Measurements from ENCODE around the gene C1QBP. TPM values are rescaled to one million over a fixed set of nuclear protein-coding genes. Genes with fewer than 3 reads are reported as not detected.

The C1QBP gene
- total RNA-seq, 1 experiment from 2014 or later: 225 TPM

DNA sequence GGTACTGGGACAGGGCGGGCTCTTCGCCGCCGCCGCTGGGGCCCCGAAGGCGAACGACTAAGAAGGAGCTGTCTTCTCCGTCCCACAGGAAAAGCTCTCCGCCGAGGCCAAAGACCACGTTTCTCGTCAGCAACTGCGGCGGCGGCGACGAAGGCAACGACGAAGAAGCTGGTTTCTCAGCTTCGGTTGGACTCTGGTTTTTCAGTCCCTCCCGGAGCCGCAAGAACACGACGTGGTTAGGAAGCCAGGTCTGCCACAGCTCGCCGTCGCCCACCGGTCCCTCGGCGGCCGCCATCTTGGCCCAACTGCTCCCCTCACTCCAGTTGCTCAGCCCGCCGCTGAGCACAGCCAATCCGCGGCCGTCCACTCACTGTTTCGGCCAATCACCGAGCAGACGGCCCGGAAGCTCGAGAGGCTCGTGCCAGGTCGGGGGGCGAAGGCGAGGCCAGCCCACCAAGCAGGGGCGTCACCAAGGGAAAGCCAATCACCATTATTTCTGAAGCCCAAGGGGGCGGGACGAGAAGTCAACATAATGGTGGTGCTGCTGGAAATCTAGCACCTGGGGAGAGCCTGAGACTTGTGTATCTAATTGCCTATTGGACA is 19.5 kb downstream of the C1QBP start, which contains the start of gene NUP88:
TSS of gene NUP88 (minus strand) at position 307 of the 603 bp plus-strand sequence. CDS start at position 295, 12 bp downstream.
- Histone ChIP-seq H3K27me3 (ENCODE audit: control insufficient read depth, insufficient read depth, low read length) (no peaks in the 10 kb centered on the region), H3K9me3 (ENCODE audit: control insufficient read depth, insufficient read depth, low read depth, low read length) (no peaks in the 10 kb centered on the region), H3K4me3 (ENCODE audit: low read depth in 2 of 2, low read length in 2 of 2) (peak within 1 kb of the TSS; percentile 74 to 96), H3K36me3 (ENCODE audit: control insufficient read depth, insufficient read depth, low read length) (peaks cover 24% of the 10 kb centered on the region), H3K27ac (ENCODE audit: low read length) (peak within 1 kb of the TSS; percentile 96), H3K4me1 (ENCODE audit: control insufficient read depth, insufficient read depth, low read length) (peaks cover 20% of the 10 kb centered on the region)
- BruUV-seq (replicated peaks): no TSS peak
- in situ Hi-C loops (cut with HindIII; ENCODE audit: low pct_unique_long_range_greater_than_20kb, low sequenced_read_pairs) (no loop called here), intact Hi-C loops (cut with micrococcal nuclease; ENCODE audit: unreplicated experiment) (no loop called here)
- POLR2A ChIA-PET: interaction anchor here (0.9 kb wide), 1 partner anchor 20 kb away, joined by 3 read pairs; the partner anchor contains the start of gene C1QBP
- CTCF ChIA-PET: interaction anchor here (0.9 kb wide), 1 partner anchor 19 kb away, joined by 3 read pairs; the partner anchor contains the start of gene C1QBP
- DNase-seq (ENCODE audit: low read depth, low spot score): peak; percentile 88
- ATAC-seq: peak; percentile 97
- TF ChIP-seq SIN3A (IDR thresholded peaks at IDR 0.05; ENCODE audit: borderline replicate concordance, insufficient read depth, low read depth, low read length): no peak
- TF ChIP-seq REST (IDR thresholded peaks at IDR 0.05; ENCODE audit: insufficient read depth in 1 of 2, low read depth in 2 of 2, low read length in 1 of 2): no peak
- peak; percentile 35; the same call in 1 of the 2 replicates for TF ChIP-seq POLR2AphosphoS5 (IDR thresholded peaks at IDR 0.05; ENCODE audit: low read depth, low read length)

DNA sequence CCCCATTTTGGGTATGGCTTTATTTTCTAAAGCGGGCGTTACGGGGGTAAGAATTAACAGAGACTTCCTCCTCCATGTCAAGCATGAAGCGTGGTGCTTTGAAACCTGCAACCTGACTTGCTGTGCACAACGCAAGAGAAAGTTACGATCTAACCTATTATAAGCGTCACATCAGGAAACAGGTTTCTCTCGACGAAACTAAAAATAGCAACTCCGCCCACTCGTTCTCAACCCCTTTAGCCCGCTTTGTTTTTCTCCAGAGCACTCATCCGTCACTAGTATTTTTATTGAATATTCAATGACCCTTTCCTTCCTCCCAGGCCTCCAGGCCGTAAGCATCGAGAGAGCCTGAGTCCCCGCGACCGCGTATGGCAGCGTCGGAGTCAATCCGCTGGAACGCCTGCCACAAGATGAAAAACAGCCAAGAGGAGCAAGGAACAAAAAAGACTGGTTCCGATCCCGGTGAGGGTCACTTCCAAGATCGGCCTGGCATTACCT is 20.0 kb downstream of the C1QBP start:
- Histone ChIP-seq H3K4me1 (ENCODE audit: control insufficient read depth, insufficient read depth, low read length) (peaks cover 26% of the 10 kb centered on the region), H3K27ac (ENCODE audit: low read length) (peak overlapping the region; percentile 96), H3K9me3 (ENCODE audit: control insufficient read depth, insufficient read depth, low read depth, low read length) (no peaks in the 10 kb centered on the region), H3K27me3 (ENCODE audit: control insufficient read depth, insufficient read depth, low read length) (no peaks in the 10 kb centered on the region), H3K36me3 (ENCODE audit: control insufficient read depth, insufficient read depth, low read length) (peaks cover 22% of the 10 kb centered on the region), H3K4me3 (ENCODE audit: low read depth in 2 of 2, low read length in 2 of 2) (peak overlapping the region; percentile 74 to 96)
- DNase-seq (ENCODE audit: low read depth, low spot score) (no peak), ATAC-seq (peak; percentile 8)
- intact Hi-C loops (cut with micrococcal nuclease; ENCODE audit: unreplicated experiment) (no loop called here), in situ Hi-C loops (cut with HindIII; ENCODE audit: low pct_unique_long_range_greater_than_20kb, low sequenced_read_pairs) (no loop called here)
- BruUV-seq (replicated peaks): TSS peak; percentile 94
- CTCF ChIA-PET: no interaction called here
- POLR2A ChIA-PET: interaction anchor here (0.9 kb wide), 1 partner anchor 20 kb away, joined by 3 read pairs; the partner anchor contains the start of gene C1QBP
- TF ChIP-seq SIN3A (IDR thresholded peaks at IDR 0.05; ENCODE audit: borderline replicate concordance, insufficient read depth, low read depth, low read length) (no peak), TCF7L2 (IDR thresholded peaks at IDR 0.05; ENCODE audit: low read depth, low read length) (no peak), POLR2AphosphoS5 (IDR thresholded peaks at IDR 0.05; ENCODE audit: low read depth, low read length) (no peak), REST (IDR thresholded peaks at IDR 0.05; ENCODE audit: insufficient read depth in 1 of 2, low read depth in 2 of 2, low read length in 1 of 2) (no peak)
- TF ChIP-seq, protein P1, sequence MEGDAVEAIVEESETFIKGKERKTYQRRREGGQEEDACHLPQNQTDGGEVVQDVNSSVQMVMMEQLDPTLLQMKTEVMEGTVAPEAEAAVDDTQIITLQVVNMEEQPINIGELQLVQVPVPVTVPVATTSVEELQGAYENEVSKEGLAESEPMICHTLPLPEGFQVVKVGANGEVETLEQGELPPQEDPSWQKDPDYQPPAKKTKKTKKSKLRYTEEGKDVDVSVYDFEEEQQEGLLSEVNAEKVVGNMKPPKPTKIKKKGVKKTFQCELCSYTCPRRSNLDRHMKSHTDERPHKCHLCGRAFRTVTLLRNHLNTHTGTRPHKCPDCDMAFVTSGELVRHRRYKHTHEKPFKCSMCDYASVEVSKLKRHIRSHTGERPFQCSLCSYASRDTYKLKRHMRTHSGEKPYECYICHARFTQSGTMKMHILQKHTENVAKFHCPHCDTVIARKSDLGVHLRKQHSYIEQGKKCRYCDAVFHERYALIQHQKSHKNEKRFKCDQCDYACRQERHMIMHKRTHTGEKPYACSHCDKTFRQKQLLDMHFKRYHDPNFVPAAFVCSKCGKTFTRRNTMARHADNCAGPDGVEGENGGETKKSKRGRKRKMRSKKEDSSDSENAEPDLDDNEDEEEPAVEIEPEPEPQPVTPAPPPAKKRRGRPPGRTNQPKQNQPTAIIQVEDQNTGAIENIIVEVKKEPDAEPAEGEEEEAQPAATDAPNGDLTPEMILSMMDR (IDR thresholded peaks at IDR 0.05): no peak

Measured in Panc1 (cell line).